T-helper 1 cell treated with Interleukin-12 subunit alpha and Interleukin-12 subunit beta and Interleukin-4 antibody, amounts not matched to agents 30 μg/mL and 1 μg/mL, for 36 hours (primary cell): Measurements from ENCODE around the gene ECI1.

Source experiments
- H3K27ac Mint-ChIP-seq: one replicate; pipeline ENCODE4 v1.8.0; 2021; ENCODE audit warnings: mild to moderate bottlenecking, mixed read lengths
- H3K27me3 Mint-ChIP-seq: one replicate; pipeline ENCODE4 v1.8.0; 2021; ENCODE audit warnings: low read depth, mixed read lengths
- H3K36me3 Mint-ChIP-seq: one replicate; pipeline ENCODE4 v1.8.0; 2021; ENCODE audit warnings: low read depth, mixed read lengths
- H3K4me1 Mint-ChIP-seq: one replicate; pipeline ENCODE4 v1.8.0; 2021; ENCODE audit warnings: low read depth, mixed read lengths
- H3K4me3 Mint-ChIP-seq: one replicate; pipeline ENCODE4 v1.8.0; 2021; ENCODE audit warnings: mild to moderate bottlenecking, moderate library complexity, mixed read lengths
- H3K9me3 Mint-ChIP-seq: one replicate; pipeline ENCODE4 v1.8.0; 2021; ENCODE audit warnings: mixed read lengths

The ECI1 gene, protein sequence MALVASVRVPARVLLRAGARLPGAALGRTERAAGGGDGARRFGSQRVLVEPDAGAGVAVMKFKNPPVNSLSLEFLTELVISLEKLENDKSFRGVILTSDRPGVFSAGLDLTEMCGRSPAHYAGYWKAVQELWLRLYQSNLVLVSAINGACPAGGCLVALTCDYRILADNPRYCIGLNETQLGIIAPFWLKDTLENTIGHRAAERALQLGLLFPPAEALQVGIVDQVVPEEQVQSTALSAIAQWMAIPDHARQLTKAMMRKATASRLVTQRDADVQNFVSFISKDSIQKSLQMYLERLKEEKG

DNA sequence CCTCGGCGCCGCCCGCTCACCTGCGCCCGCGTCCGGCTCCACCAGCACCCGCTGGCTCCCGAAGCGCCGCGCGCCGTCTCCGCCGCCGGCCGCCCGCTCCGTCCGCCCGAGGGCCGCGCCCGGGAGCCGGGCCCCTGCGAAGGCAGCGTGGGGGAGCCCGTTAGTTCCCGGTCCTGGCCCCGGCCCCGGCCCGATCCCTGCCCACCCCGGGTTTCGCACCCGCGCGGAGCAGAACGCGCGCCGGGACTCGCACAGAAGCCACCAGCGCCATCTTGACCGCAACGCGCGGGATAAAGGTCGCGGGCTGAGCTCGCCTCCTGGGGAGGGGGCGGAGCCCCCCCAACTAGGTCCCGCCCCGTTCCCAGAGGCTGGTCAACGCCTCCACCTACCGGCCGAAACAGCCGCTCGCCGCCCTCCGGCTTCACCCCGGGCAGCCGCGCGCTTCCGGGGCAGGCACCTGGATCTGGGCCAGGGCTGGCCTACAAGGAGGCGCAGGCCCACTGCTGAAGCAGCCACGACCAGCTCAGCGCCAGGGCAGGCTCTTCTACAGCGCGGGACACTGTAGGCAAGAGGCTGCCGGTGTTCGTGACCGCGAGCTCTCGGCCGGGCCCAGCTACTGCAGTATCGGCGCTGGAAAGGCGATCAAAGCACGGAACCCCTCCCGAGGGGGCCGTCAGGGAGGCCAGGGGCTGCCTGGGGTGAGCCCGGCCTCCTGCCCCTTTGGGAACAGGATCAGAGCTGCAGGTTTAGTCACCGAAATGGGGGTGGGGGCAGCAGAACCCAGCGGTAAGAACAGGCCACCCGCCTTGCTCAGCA lies at the start of gene ECI1:
TSS of gene ECI1 (minus strand) at position 292 of the 816 bp plus-strand sequence. CDS start at position 271, 21 bp downstream.
- Mint-ChIP-seq H3K4me3 (peak within 1 kb of the TSS; percentile 94), H3K27ac (peak within 1 kb of the TSS; percentile 91), H3K9me3 (no peaks in the 10 kb centered on the region), H3K27me3 (no peaks in the 10 kb centered on the region), H3K4me1 (peaks cover 2% of the 10 kb centered on the region), H3K36me3 (peaks cover 24% of the 10 kb centered on the region)

DNA sequence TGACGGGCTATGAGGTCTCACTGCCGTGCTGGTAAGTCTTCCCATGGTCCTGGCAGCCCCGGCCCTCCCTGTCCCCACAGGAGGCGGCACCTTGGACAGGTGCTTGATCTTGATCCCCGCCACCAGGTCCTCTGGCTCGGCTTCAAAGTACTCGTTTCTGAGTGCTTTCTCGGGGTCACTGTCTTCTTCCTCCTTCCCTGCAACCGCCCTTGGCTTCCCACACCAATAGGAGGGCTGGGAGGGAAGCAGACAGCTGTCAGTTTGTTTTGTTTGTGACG lies 48.5 kb upstream of the ECI1 start:
- Mint-ChIP-seq H3K36me3 (no peaks in the 10 kb centered on the region), H3K9me3 (no peaks in the 10 kb centered on the region), H3K27ac (no peak overlapping the region)

DNA sequence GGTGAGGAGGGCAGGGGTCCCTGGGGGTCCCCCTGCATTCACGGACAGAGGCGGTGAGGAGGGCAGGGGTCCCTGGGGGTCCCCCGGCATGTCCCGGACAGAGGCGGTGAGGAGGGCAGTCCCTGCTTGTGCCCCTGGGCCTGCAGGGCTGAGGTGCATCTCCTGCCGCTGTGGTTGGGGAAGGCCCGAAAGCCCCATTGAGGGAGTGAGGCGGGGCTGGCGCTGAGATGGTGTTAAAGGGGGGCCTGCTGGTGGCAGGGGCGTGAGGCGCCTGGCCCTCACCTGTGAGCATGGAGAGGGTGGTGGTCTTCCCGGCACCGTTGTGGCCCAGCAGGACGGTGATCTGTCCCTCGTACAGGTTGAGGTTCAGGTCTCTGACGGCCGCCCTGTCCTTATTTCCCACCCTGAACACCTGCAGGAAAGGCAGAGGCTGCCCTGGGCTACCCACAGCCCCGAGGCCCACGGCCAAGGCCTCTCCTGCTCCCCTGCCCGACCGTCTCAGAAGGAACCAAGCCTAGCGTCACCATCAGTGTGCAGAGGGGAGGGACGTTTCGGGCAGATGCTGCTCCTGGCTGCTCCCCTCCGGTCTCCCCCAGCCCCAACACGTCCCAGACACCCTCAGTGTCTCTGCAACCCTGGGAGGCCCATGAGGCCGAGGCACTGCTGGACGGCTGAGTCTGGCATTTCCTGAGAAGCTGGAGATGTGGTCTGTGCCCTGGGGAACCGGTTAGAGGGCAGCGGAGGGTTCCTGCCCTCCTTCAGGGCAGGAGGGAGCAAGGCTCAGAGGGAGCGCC lies 47.9 kb upstream of the ECI1 start:
- Mint-ChIP-seq H3K4me1 (no peaks in the 10 kb centered on the region), H3K27ac (no peak overlapping the region), H3K9me3 (no peaks in the 10 kb centered on the region), H3K4me3 (no peak overlapping the region), H3K27me3 (no peaks in the 10 kb centered on the region), H3K36me3 (no peaks in the 10 kb centered on the region)

More for the DNA sequence above, 48.5 kb upstream of the ECI1 start:
- H3K4me3 Mint-ChIP-seq, result no peak overlapping the region
- H3K27me3 Mint-ChIP-seq, result no peaks in the 10 kb centered on the region
- H3K4me1 Mint-ChIP-seq, result no peaks in the 10 kb centered on the region

DNA sequence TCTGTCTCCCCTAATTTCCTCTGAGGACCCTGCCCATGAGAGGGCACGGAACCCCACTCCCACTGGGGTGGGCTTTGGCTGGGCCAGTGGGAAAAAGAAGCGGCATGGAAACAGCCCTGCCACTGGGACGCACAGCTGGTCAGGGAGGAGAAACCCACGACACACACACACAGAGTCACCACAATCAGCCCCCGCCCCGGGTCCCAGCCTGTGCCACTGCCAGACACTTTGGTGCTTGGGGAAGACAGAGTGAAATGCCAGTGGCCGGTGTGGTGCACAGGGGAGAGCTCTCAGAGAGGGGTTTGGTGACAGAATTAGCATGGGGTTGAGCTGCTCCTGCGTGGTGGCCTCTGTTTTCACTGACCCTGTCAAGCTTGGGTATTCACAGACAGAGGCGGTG lies 47.2 kb upstream of the ECI1 start:
- H3K4me3 Mint-ChIP-seq, result no peak overlapping the region
- H3K27me3 Mint-ChIP-seq, result no peaks in the 10 kb centered on the region
- no peaks in the 10 kb centered on the region for H3K9me3 Mint-ChIP-seq
- no peaks in the 10 kb centered on the region for H3K4me1 Mint-ChIP-seq
- no peaks in the 10 kb centered on the region for H3K36me3 Mint-ChIP-seq
- H3K27ac Mint-ChIP-seq, result no peak overlapping the region

DNA sequence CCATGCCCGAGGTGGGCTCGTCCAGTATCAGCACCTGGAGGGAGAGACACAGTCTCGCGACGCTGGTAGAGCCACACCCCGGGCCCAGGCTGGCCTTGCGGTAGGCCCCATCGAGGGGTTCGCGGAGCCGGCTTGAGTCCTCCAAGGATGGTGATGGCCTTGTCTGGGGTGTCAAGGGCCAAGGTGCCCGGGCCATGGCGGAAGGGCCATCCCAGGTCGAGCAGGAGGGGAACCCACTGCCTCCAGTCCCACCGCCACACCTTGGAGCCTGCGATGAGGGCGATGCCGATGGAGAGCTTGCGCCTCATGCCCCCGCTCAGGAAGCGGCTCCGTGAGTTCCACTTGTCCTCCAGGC lies 46.1 kb upstream of the ECI1 start:
- no peak overlapping the region for H3K4me3 Mint-ChIP-seq
- no peaks in the 10 kb centered on the region for H3K9me3 Mint-ChIP-seq
- H3K4me1 Mint-ChIP-seq, result no peaks in the 10 kb centered on the region
- H3K27ac Mint-ChIP-seq, result no peak overlapping the region
- H3K27me3 Mint-ChIP-seq, result no peaks in the 10 kb centered on the region
- no peaks in the 10 kb centered on the region for H3K36me3 Mint-ChIP-seq

DNA sequence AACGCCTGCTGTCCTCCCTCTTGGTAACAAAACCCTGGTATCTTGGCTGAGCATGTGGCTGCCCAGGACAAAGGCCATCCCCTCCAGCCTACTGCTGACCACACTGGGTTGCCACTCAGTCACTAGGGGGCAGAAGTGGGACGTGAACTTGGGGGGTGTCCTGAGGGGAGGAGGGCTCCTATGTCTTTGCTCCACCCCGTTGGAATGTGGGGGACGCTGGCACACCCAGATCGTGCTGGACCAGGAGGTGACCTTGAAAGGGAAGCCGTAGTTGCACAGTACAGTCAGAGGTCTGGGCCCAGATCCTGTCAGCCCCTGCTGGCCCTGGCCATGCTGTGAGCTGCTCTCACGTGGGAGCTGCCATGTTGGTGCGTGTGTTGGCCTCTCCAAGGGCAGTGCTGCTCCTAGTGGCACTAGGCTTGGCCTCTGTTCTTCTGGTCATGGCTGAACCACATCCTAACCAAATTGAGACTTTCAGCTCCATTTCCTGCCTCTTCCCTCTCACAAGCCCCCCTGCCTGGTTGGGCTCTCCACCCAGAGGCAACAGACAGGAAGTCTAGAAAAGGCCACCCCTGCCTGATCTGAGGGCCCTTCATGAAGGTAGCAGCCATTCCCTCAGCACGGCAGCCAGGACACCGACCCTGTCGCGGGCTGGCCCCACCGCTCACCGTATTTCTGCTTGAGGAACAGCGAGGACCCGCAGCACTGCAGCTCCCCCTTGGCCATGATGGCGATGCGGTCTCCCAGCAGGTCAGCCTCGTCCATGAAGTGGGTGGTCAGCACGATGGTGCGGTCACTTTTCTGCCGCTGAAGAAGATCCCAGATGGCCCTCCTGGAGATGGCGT lies 45.5 kb upstream of the ECI1 start:
- Mint-ChIP-seq H3K4me1 (no peaks in the 10 kb centered on the region), H3K27me3 (no peaks in the 10 kb centered on the region), H3K9me3 (no peaks in the 10 kb centered on the region), H3K36me3 (no peaks in the 10 kb centered on the region), H3K4me3 (no peak overlapping the region), H3K27ac (no peak overlapping the region)

DNA sequence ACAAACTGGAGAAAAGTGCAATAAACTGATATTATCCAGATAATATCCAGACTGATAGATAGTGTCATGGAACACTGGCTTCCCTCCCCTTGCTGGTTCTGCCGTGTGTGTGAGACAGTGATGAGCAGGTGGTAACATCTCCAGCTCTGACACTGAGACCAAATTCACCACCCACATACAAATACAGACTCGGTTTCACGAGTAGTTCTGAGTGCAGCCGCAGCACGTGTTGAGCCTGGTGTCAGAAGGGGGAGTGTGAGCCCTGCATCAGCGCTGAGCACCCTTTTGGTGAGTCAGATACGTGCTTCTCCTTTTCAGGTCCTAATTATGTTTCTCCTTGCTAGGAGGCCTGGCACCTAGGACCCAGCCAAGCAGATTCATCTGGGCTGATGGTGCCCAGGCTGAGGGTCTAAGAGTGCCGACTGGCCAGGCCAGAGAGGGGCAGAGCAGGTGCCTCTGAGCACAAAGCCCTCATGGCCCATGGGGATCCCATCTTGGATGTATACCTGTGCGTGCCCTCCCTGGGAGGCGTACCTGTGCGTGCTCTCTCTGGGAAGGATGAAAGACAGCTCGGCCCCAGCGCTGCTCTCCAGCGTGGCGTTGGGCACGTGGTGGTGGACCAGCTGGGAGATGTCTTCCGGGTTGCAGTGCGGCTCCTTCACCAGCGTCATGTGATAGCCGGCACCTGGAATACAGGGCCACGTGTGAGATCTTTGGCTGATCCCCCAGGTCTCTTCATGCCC lies 43.8 kb upstream of the ECI1 start:
- Mint-ChIP-seq H3K4me3 (no peak overlapping the region), H3K27ac (no peak overlapping the region), H3K9me3 (no peaks in the 10 kb centered on the region), H3K27me3 (no peaks in the 10 kb centered on the region), H3K36me3 (no peaks in the 10 kb centered on the region), H3K4me1 (no peaks in the 10 kb centered on the region)

DNA sequence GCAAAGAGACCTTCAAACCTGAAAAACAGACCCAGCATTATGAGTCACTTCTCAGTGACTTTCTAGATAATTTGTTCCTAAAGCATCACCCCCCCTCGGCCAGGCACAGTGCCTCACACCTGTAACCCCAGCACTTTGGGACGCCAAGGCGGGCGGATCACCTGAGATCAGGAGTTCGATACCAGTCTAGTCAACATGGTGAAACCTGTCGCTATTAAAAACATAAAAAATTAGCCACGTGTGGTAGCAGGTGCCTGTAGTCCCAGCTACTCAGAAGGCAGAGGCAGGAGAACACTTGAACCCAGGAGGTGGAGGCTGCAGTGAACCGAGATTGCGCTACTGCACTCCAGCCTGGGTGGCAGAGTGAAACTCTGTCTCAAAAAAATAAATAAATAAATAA lies 40.8 kb upstream of the ECI1 start:
- Mint-ChIP-seq H3K27ac (no peak overlapping the region), H3K4me1 (no peaks in the 10 kb centered on the region), H3K4me3 (no peak overlapping the region), H3K9me3 (no peaks in the 10 kb centered on the region), H3K36me3 (no peaks in the 10 kb centered on the region), H3K27me3 (no peaks in the 10 kb centered on the region)

DNA sequence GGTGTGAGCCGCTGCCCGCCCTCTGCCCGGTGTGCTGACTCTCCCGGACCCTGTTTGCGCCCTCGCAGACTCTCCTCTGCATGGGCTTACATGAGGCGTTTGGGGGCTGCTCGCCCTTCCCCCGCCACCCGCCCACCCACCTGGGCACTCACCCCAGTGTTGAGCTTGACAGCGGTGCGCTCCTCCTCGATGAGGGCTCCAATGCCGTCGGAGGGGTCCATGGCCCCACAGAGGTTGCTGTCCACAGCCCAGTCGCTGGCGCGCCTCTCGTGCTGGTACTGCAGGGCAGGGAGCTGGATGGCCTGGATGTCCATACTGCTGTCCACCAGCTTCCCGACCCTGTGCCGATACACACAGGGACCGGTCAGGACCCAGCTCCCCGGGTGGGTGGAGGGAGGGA lies 37.9 kb upstream of the ECI1 start:
- no peaks in the 10 kb centered on the region for H3K27me3 Mint-ChIP-seq
- no peak overlapping the region for H3K27ac Mint-ChIP-seq
- no peaks in the 10 kb centered on the region for H3K9me3 Mint-ChIP-seq
- no peaks in the 10 kb centered on the region for H3K36me3 Mint-ChIP-seq
- H3K4me1 Mint-ChIP-seq, result no peaks in the 10 kb centered on the region
- no peak overlapping the region for H3K4me3 Mint-ChIP-seq

DNA sequence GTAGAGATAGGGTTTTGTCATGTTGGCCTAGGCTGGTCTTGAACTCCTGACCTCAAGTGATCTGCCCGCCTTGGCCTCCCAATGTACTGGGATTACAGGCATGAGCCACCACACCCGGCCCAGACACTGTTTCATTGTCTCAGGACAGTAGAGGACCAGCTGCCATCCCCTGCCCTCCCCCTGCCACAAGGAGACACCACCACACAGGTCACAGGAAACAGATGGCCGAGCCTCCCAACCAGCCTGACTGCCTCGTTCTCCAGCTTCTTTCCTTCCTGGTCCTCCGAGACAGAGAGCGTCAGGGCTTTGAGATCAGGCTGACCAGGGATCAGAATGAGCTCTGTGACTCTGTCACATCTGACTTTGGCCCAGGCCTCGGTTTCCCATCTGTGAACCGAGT lies 37.3 kb upstream of the ECI1 start:
- H3K4me1 Mint-ChIP-seq, result no peaks in the 10 kb centered on the region
- H3K27me3 Mint-ChIP-seq, result no peaks in the 10 kb centered on the region
- no peaks in the 10 kb centered on the region for H3K9me3 Mint-ChIP-seq
- no peaks in the 10 kb centered on the region for H3K36me3 Mint-ChIP-seq
- H3K27ac Mint-ChIP-seq, result no peak overlapping the region
- no peak overlapping the region for H3K4me3 Mint-ChIP-seq

DNA sequence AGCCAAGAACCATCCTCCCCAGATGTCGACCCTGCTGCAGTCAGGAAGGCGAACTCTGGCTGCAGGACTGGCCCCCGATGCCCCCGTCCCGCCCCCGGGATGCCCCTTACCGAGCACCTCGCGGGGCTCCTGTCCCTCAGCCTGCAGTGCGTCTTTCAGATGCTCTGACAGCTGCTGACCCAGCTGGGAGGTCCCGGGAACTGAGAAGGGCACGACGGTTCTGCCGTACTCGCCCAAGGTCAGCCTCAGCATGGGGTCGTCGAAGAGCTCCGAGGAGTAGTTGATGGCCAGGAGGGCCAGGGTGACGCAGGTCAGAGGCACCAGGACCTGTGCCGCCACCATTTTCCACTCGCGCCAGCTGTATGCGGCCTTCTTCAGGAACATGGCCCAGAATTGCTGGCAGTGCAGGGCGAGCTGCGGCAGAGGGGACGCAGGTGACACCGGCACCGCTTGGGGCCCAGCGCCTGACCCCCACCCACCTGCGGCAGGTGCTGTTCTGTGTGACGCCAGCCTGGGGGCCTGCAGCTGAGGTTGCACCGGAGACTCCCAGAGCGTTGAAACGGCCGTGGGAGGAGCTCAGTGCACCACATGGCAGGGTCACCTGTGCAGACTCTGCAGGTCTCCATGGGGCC lies 36.6 kb upstream of the ECI1 start:
- no peak overlapping the region for H3K27ac Mint-ChIP-seq
- H3K4me1 Mint-ChIP-seq, result no peaks in the 10 kb centered on the region
- H3K36me3 Mint-ChIP-seq, result no peaks in the 10 kb centered on the region
- no peaks in the 10 kb centered on the region for H3K27me3 Mint-ChIP-seq
- H3K4me3 Mint-ChIP-seq, result no peak overlapping the region
- no peaks in the 10 kb centered on the region for H3K9me3 Mint-ChIP-seq

DNA sequence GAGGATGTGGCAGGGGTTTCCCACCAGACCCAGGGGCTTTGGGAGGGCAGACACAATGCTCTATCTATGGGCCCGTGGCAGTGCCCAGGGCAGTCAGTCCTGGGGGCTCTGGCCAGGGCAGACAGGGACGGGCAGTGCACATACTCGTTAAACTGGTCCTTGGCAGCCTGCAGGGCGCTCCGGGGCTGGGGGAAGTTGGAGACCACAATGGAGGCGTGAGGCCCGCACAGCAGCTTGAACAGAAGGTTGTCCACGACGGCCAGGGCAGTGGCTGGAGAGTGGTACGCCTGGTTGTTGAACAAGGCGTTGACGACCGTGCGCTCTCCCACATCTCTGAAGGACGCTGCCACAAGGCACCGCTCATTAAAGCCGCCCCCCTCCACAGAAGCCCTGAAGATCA lies 35.2 kb upstream of the ECI1 start:
- no peaks in the 10 kb centered on the region for H3K9me3 Mint-ChIP-seq
- H3K27me3 Mint-ChIP-seq, result no peaks in the 10 kb centered on the region
- H3K27ac Mint-ChIP-seq, result no peak overlapping the region
- no peaks in the 10 kb centered on the region for H3K4me1 Mint-ChIP-seq
- no peaks in the 10 kb centered on the region for H3K36me3 Mint-ChIP-seq
- H3K4me3 Mint-ChIP-seq, result no peak overlapping the region

DNA sequence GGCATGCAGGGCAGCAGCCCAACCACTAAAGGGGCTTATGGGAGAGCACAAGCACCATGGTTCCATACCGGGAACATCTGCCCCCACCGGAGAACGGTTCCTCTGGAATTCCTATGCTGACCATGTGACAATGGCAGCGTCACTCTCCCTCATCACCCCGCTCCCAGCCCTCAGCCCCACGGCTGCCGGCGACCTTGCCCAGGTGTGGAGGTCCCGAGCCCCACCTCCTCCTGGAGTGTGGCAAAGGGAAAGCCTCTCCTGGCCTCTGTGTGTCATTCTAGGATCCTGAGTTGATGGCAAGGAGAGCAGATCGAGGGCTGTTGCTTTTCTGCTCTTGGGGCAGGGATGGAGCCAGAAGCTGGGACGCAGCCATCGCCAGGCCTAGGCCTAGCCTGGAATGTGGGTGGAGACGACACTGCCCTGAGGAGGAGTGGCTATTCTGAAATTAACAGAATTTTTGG lies 34.4 kb upstream of the ECI1 start:
- H3K27ac Mint-ChIP-seq, result no peak overlapping the region
- no peaks in the 10 kb centered on the region for H3K36me3 Mint-ChIP-seq
- no peaks in the 10 kb centered on the region for H3K27me3 Mint-ChIP-seq
- no peak overlapping the region for H3K4me3 Mint-ChIP-seq
- H3K4me1 Mint-ChIP-seq, result no peaks in the 10 kb centered on the region
- no peaks in the 10 kb centered on the region for H3K9me3 Mint-ChIP-seq
